ENCODE measurements around the gene ADNP.

ADNP gene

GRCh38 chr20:50932016-50932485, 814 bp upstream of the ADNP start:
- DNase-seq (ENCODE audit: low read depth): no peak

GRCh38 chr20:50930976-50931305, 296 bp downstream of the ADNP start:
- no peak for DNase-seq (ENCODE audit: low read depth)

GRCh38 chr20:50930139-50930975, 880 bp downstream of the ADNP start:
- DNase-seq (ENCODE audit: low read depth): no peak

- DNase-seq (ENCODE audit: low read depth): peak; percentile 72
Measured at GRCh38 chr20:50929299-50930138, 1.7 kb downstream of the ADNP start.

- DNase-seq (ENCODE audit: low read depth): no peak
Measured at GRCh38 chr20:50928469-50928868, 2.8 kb downstream of the ADNP start.

- DNase-seq (ENCODE audit: low read depth): no peak
Measured at GRCh38 chr20:50926530-50926929, 4.7 kb downstream of the ADNP start.

- no peak for DNase-seq (ENCODE audit: low read depth)
Measured at GRCh38 chr20:50924261-50924920, 6.8 kb downstream of the ADNP start.

GRCh38 chr20:50921803-50922501, 9.3 kb downstream of the ADNP start:
- DNase-seq (ENCODE audit: low read depth): no peak

- DNase-seq (ENCODE audit: low read depth): no peak
Measured at GRCh38 chr20:50920997-50921396, 10.2 kb downstream of the ADNP start.

GRCh38 chr20:50919567-50919966, 11.7 kb downstream of the ADNP start:
- DNase-seq (ENCODE audit: low read depth): no peak

GRCh38 chr20:50918403-50918802, 12.8 kb downstream of the ADNP start:
- no peak for DNase-seq (ENCODE audit: low read depth)

- no peak for DNase-seq (ENCODE audit: low read depth)
Measured at GRCh38 chr20:50916934-50917333, 14.3 kb downstream of the ADNP start.

- no peak for DNase-seq (ENCODE audit: low read depth)
Measured at GRCh38 chr20:50916257-50916656, 15.0 kb downstream of the ADNP start.

- no peak for DNase-seq (ENCODE audit: low read depth)
Measured at GRCh38 chr20:50915424-50915823, 15.8 kb downstream of the ADNP start.

GRCh38 chr20:50913690-50914375, 17.4 kb downstream of the ADNP start:
- no peak for DNase-seq (ENCODE audit: low read depth)

GRCh38 chr20:50911716-50912115, 19.5 kb downstream of the ADNP start:
- DNase-seq (ENCODE audit: low read depth): no peak

GRCh38 chr20:50911030-50911429, 20.2 kb downstream of the ADNP start:
- DNase-seq (ENCODE audit: low read depth): peak; percentile 75

- no peak for DNase-seq (ENCODE audit: low read depth)
Measured at GRCh38 chr20:50909413-50909812, 21.8 kb downstream of the ADNP start.

- DNase-seq (ENCODE audit: low read depth): no peak
Measured at GRCh38 chr20:50904067-50904570, 27.1 kb downstream of the ADNP start.

- no peak for DNase-seq (ENCODE audit: low read depth)
Measured at GRCh38 chr20:50903353-50904051, 27.7 kb downstream of the ADNP start.

GRCh38 chr20:50901301-50901700, 29.9 kb downstream of the ADNP start:
- no peak for DNase-seq (ENCODE audit: low read depth)
